ENCODE results near the gene LRRC75B.
"Not testable (repeated sequence)": the region's sequence is repeated elsewhere in the genome, so short reads cannot be mapped to it uniquely, and the experiment has no call there.

- not testable (repeated sequence) for TF ChIP-seq CTCF (conservative IDR thresholded peaks at IDR 0.05 in 1 of 2, IDR thresholded peaks at IDR 0.05 in 1 of 2; ENCODE audit: extremely low read depth in 1 of 2, insufficient read depth in 1 of 2, low read depth in 1 of 2, low read length in 2 of 2); EZH2 (IDR thresholded peaks at IDR 0.05; ENCODE audit: borderline replicate concordance, low read length)
Observed at GRCh38 chr22:24632642-24633041, 39.8 kb upstream of the LRRC75B start.
